Stimulated activated CD8-positive, alpha-beta memory T cell treated with anti-CD3 and anti-CD28 coated beads, Interleukin-4, amount 100 ng/mL, for 4 hours (primary cell): Measurements from ENCODE around the gene PSMD1.
A peak's percentile ranks its signal among the peaks of the same experiment; 100 is the strongest.
"Not testable (repeated sequence)": the region's sequence is repeated elsewhere in the genome, so short reads cannot be mapped to it uniquely, and the experiment has no call there.

Experiments used
- DNase-seq, 2 donors: peaks; one replicate each; pipeline ENCODE4 v3.0.0-alpha.2; 2020; ENCODE audit warnings: low read depth in 2 of 2, low spot score in 1 of 2

The PSMD1 gene

GRCh38 chr2:231182513-231182899 is 125.8 kb downstream of the PSMD1 start:
- no peak for DNase-seq

DNA sequence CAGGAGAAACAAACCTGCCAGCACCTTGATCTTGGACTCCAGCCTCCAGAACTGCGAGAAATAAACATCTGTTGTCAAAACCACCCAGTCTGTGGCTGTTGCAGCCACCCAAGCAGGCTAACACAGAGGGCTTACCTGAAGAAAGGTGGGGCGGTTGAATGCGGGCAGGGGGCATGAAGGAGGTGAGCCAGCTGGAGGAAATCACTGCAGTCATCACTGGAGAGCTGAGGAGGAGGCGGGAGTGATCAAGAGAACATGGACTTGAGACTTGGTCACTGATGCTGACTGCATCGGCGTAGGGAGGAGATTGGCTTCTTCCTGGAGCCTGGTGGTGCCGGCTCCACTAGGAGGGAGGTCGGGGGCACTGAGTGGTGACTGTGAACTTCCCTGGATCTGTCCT is 127.2 kb downstream of the PSMD1 start:
- no peak for DNase-seq

DNA sequence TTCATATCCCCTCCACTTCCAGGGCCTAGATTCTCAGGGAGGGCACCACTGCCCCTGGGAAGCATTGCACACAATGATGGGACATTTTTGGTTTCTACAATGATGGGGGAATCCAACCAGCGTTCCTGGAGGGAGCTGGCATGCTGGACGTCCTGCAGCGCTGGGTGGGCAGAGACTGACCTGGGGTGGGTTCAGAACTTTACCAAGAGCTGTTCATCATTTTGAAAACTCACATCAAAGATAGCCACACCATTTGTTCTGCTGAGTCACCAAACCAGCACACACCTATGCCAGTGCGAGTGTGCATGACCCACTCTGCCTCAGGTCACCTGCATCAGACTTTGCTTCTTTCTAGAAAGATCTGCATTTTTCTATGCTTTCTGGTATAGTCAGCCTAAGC is 127.7 kb downstream of the PSMD1 start:
- DNase-seq, result no peak

DNA sequence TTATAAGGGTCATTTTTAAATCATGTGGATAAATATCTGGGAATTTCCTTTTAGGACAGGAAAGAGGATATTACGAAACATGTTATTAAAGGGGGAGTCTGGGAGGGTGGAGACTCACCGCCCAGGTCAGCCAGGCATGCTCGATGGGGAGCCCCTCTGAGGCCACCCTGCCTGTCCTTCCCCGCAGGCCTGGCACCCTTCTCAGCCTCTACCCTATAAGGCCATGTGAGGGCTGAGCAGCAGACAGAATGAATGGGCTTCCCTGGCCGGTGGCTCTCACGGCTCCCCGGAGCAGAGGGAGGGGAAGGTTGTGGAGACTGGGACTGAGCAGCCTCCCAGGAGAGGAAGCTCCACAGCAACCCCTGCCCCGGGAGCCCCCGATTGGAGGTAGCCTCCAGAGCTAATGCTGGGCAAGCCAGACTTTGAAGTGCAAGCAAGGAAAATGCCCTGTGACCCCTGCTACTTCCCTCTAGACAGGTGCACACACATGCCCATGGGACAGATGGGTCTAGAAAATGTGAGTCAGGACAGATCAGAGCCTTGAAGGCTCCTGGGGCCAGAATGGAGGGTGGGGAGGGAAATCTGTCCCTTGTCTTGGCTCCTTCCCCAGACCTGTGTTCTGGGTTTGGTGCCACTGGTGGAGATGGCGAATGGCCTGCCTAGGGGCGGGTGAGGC is 128.5 kb downstream of the PSMD1 start:
- DNase-seq, result no peak

DNA sequence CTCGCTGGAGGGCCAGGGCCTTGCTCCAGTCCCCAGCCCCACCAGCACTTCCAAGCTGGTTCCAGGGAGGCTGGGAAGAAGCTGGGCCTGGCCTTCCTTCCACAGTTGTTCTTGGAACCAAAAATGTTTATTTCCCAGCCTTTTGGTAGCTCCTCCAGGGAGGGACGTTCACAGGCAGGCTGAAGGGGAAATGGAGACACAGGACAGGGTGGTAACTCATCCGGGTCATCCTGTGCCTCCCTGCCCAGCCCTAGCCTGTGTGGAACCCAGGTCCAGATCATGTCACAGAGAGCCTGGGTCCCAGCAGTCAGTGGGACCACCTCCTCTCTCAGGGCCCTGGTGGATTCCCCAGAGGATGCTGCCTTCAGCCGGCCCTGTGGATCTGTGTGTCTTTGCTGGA is 129.2 kb downstream of the PSMD1 start:
- DNase-seq, result no peak

DNA sequence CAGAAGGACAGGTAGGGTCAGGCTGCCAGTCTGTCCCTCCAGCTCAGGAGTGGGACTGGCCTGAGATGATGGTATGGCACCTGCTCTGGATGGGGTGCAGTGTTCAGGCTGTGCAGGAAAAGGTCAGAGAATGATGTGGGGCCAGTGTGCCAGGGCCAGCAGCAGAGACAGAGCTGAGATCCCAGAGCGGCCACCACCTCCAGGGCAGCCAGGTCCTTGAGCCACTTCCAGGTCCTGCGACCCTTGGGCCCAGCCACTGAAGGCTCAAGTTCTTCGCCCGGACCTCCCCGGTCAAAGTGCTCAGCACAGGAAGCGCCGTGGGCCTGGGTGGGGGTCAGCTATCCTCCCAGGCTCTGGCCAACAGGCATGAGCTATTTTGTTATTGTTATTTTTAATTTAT is 129.7 kb downstream of the PSMD1 start:
- DNase-seq, result no peak

- DNase-seq, result no peak
Measured at GRCh38 chr2:231187736-231188505, 131.3 kb downstream of the PSMD1 start.

DNA sequence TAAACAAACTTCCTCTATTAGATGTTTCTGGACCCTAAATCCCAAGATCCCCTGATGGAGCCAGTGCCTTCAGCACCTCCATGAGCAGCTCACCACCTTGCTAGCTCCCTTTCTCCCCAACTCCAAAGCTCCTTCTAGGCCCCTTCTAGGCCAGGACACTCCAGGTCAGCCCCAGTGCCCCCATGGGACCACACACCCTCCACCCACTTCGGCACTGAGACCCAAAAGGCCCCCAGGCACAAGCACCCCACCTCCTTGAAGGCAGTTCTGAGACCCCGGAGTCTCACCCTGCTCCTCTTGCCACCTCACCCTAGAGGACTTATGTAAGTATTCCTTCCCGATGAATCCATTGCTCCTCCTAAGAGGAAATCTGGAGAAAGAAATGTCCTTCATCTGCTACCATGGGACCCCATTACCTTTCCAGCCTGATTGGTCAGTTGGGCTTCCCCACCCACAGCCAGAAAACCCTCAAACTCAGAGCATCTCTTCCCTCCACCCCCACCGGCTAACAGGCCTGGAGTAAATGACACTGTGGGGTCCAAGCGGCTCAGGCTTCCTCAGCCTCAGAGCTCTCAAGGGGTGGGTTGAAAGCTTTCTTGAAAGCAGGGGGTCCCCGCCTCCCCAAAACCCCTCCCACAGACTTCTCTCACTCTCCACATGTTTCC is 132.0 kb downstream of the PSMD1 start:
- DNase-seq, result no peak

GRCh38 chr2:231189171-231189530 is 132.5 kb downstream of the PSMD1 start:
- no peak for DNase-seq

DNA sequence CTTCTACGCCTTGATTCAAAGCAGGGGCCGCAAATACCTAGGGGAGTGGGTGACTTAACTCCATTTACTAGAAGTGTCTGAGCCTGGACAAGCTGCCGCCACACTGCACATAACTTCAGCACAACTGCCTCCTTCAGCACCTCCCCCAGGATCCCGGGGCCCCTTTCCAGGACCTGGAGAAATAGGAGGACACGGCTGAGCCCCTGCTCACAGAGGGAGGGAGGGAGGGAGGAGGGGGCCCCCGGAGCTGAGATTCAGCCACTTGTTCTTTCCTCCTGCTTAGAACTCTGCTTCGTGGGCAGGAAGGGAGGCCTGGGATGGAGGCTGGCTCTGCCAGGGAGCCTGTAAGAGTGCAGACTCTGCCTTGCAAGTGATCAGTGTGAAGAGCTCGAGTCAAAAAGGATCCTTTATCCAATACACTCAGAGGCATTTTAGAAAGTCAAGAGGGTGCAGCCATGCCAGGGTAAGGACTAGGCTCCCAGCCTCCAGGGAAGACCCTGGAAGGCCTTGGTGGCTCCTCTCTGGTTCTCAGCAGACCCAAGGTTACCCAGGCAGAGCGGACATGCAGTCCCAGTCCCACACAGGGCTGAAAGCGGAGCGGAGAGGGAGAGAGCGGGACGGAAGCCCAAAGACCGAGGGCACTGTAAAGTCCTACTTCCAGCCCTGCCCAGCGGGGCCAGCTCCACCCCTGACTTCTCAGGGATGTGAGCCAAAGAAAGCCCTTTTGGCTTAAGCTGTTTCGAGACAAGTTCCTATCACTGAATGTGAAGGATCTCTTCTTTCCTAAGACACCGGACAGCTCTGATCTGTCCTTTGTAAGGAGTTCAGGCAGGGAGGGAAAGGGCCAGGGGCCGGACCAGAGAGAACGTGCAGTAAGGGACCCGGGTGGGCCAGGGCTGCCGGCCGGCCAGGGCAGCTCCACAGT is 133.2 kb downstream of the PSMD1 start:
- no peak for DNase-seq

- no peak for DNase-seq
Measured at GRCh38 chr2:231190531-231191197, 134.0 kb downstream of the PSMD1 start.

DNA sequence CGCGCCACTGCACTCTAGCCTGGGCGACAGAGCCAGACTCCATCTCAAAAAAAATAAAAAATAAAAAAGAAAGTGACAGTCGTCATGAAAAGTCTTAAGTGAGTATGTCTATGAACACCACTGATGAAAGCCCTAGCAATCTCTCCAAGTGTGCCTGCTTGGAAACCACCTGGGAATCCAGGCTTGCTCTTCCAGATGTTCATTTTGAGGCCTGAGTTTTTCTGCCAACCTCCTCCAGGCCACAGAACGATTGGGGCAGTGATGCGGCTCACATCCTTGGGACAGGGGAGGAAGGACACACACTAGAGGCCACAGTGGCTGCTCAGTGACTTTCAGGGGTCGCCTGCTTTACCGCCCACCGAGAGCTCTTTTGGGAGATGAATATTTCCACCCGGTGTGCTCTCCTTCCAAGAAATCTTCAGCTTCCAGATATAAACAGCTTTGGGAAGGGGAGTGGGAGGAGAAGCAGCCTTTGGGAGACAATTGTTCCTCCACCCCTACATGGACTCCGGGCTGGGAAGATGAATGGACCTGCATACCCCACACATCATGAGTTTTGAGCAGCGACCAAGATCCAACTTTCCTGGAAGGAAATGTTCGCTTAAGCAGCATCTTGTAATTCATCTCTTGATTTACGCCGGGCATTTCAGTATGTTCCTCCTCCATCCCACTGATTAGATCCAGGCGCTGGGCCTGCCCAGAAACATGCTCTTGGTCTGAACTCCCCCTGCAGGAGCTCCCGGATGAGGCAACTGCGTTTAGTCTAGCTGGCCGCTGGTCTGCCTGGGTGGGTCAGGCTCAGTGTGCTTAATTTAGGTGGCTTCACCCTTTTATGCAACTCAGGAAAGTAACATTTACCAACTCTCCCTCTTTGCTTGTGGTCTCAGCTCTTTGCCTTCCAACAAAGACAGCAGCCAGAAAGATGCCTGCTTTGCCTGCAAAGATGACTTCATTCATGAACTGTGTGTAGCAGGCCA is 135.5 kb downstream of the PSMD1 start:
- DNase-seq, result no peak

DNA sequence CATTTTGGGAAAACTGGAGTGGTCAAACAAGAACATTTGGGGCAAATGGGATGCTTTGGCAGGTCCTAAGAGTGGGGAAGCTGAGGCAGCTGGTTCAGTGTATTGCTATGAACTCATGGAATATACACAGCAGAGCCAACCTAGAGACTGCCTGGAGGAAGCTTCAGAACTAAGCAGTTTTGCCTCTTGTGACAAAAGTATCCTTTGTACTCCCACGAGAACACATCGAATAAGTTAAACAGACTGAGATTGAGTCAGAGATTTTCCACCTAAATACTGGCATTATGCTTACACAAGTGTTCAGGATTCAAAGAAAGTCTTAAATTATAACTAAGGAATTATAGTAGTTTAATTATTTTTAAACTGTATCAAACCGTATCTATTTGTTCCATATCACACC is 136.5 kb downstream of the PSMD1 start:
- no peak for DNase-seq

DNA sequence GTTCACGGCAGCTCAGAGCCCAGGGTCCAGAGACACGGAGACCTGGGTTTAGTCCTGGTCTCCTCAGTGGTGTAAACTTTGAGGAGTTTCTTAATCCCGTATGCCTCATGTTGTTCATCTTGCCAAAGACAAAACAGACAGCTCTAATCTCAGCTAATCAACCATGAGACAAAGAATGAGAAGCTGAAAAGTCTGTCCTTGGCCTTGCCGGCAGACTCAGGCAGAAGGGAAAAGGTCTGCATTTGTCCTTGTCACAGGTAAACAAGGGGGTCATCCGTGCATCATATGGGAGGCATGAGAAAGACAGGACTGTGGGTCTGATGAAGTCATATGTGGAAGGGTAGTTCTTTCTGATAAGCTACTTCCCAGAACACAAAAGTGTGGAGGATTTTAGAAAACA is 139.9 kb downstream of the PSMD1 start:
- DNase-seq, result no peak

DNA sequence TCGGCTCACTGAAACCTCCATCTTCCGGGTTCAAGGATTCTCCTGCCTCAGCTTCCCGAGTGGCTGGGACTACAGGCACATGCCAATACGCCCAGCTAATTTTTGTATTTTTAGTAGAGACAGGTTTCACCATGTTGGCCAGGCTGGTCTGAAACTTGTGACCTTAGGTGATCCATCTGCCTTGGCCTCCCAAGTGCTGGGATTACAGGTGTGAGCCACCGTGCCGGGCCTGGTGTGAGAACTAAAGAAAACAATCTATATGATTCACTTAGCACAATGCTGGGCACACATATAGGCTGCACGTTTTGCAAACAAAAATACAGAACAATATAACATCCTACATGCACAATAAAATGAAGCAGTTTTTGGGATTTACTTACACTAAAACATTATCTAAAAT is 140.5 kb downstream of the PSMD1 start:
- DNase-seq, result not testable (repeated sequence)

- no peak for DNase-seq
Measured at GRCh38 chr2:231197706-231198290, 141.1 kb downstream of the PSMD1 start.

GRCh38 chr2:231198291-231199173 is 141.9 kb downstream of the PSMD1 start, which contains the start of gene ARMC9:
TSS of gene ARMC9 (plus strand) at chr2:231198631. CDS start at chr2:231206239, 7,608 bp downstream.
- DNase-seq, result peak; percentile 38 to 61

GRCh38 chr2:231199219-231199618 is 142.6 kb downstream of the PSMD1 start:
- DNase-seq, result no peak
